GM23248 (cell line): ENCODE results near the gene FSIP1. TPM values are rescaled to one million over a fixed set of nuclear protein-coding genes. Genes with fewer than 3 reads are reported as not detected.

Experiments
- DNase-seq: peaks from one replicate; pipeline ENCODE4 v3.0.0-alpha.2; 2015
- H2AFZ ChIP-seq: fragments of 200-600 bp; sonication (generic); 2 replicates; pipeline ENCODE4 v1.6.1; 2016; ENCODE audit warnings: antibody characterized with exemption
- H3F3A ChIP-seq: fragments of 200-600 bp; sonication (generic); 2 replicates; pipeline ENCODE4 v1.6.1; 2016; ENCODE audit warnings: mild to moderate bottlenecking, antibody characterized with exemption, mixed run types; ENCODE audit not compliant: insufficient read depth
- H3K27ac ChIP-seq: fragments of 200-600 bp; sonication (generic); 2 replicates; pipeline ENCODE4 v1.5.1; 2016; ENCODE audit warnings: mild to moderate bottlenecking
- H3K27me3 ChIP-seq: fragments of 200-600 bp; sonication (generic); replicated peaks from 2 replicates; pipeline ENCODE4 v1.6.1; 2016; ENCODE audit warnings: mild to moderate bottlenecking; ENCODE audit not compliant: insufficient read depth
- H3K36me3 ChIP-seq: fragments of 200-600 bp; sonication (generic); 2 replicates; pipeline ENCODE4 v1.6.1; 2016; ENCODE audit warnings: low read depth, mild to moderate bottlenecking
- H3K4me1 ChIP-seq: fragments of 200-600 bp; sonication (generic); 2 replicates; pipeline ENCODE4 v1.6.1; 2016; ENCODE audit warnings: mild to moderate bottlenecking; ENCODE audit not compliant: insufficient read depth
- H3K4me2 ChIP-seq: fragments of 200-600 bp; sonication (generic); one replicate; pipeline ENCODE4 v1.6.1; 2016; ENCODE audit warnings: mild to moderate bottlenecking; ENCODE audit not compliant: unreplicated experiment
- H3K4me3 ChIP-seq: fragments of 200-600 bp; sonication (generic); 2 replicates; pipeline ENCODE4 v1.5.1; 2016; ENCODE audit warnings: mild to moderate bottlenecking
- H3K79me2 ChIP-seq: fragments of 200-600 bp; sonication (generic); 2 replicates; pipeline ENCODE4 v1.6.1; 2016; ENCODE audit warnings: mild to moderate bottlenecking; ENCODE audit not compliant: insufficient read depth
- H3K9ac ChIP-seq: fragments of 200-600 bp; sonication (generic); 2 replicates; pipeline ENCODE4 v1.6.1; 2016; ENCODE audit warnings: mild to moderate bottlenecking
- H3K9me2 ChIP-seq: fragments of 200-600 bp; sonication (generic); 2 replicates; pipeline ENCODE4 v1.6.1; 2016; ENCODE audit warnings: mixed run types, mild to moderate bottlenecking, moderate library complexity; ENCODE audit not compliant: insufficient read depth
- H3K9me3 ChIP-seq: fragments of 200-600 bp; sonication (generic); one replicate; pipeline ENCODE4 v1.6.1; 2017; ENCODE audit warnings: low read depth
- H4K20me1 ChIP-seq: fragments of 200-600 bp; sonication (generic); 2 replicates; pipeline ENCODE4 v1.6.0; 2016; ENCODE audit not compliant: insufficient read depth
- EZH2 ChIP-seq: fragments of 200-600 bp; sonication (generic); IDR thresholded peaks from 2 replicates; pipeline ENCODE4 v1.6.1; 2018; ENCODE audit warnings: antibody characterized with exemption, mild to moderate bottlenecking; ENCODE audit not compliant: insufficient read depth, poor library complexity, severe bottlenecking
- EZH2phosphoT487 ChIP-seq: fragments of 200-600 bp; sonication (generic); IDR thresholded peaks from 2 replicates; pipeline ENCODE4 v1.6.1; 2018; ENCODE audit warnings: antibody characterized with exemption, moderate library complexity, mild to moderate bottlenecking, low read depth; ENCODE audit not compliant: insufficient read depth
- WGBS, 2 experiments: methylation state at CpG; one replicate each; pipeline ENCODE4 v1.1.6; 2015 to 2017; ENCODE audit warnings: low lambda C conversion rate in 2 of 2, low coverage in 1 of 2; ENCODE audit errors: missing lambda C conversion rate in 2 of 2; 5-methylcytosine and 5-hydroxymethylcytosine counted together
- in situ Hi-C: fragments of 300-500 bp; cut with MboI; formaldehyde crosslinking; loops from 2 replicates; pipeline ENCODE4 v1.15.0; 2020
- polyA plus RNA-seq: library from polyadenylated mRNA; unstranded; fragments of >200 nt; fragmentation: Nextera tagmentation; extraction: Ambion mirVana; gene quantifications from 2 replicates; pipeline ENCODE4 v1.2.1, GENCODE V29; 2016
- total RNA-seq: library from RNA; depleted of rRNA; stranded (reverse); fragments of >200 nt; shearing (Covaris generic); gene quantifications from 2 replicates; pipeline ENCODE4 v1.2.3, GENCODE V29; 2014

Gene FSIP1
- total and polyA plus RNA-seq, 2 experiments from 2014 or later = 2.4 TPM

DNA sequence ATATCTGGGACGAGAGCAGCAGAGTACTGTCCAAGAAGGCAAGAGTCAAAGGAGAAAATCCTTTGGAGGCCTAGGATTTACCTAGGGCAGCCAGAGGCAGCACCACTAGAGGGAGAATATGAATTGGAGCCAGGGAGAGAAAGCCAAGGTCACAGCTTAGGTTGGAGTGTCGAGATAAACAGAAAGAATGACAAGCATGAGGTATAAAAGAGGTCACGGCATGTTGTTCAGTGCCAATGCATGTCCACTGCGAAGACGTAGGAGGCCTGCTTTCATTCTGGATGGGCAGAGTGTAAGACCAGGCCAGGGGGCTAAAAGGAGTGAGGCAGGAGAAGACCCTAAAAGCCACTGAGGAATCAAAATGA lies 154.5 kb downstream of the FSIP1 start:
- H3F3A ChIP-seq = peaks cover 22% of the 10 kb centered on the region
- no peaks in the 10 kb centered on the region for H3K27me3 ChIP-seq
- H3K27ac ChIP-seq = no peak overlapping the region
- no peak for TF ChIP-seq EZH2
- TF ChIP-seq EZH2phosphoT487 = no peak
- H4K20me1 ChIP-seq = no peaks in the 10 kb centered on the region
- WGBS, 2 experiments = 96 to 97% methylated on average over 5 of the region's 5 CpGs
- H2AFZ ChIP-seq = no peak overlapping the region
- H3K9ac ChIP-seq = no peak overlapping the region
- H3K4me2 ChIP-seq = no peak overlapping the region
- H3K4me3 ChIP-seq = no peak overlapping the region
- no peaks in the 10 kb centered on the region for H3K36me3 ChIP-seq
- no peak for DNase-seq
- no peaks in the 10 kb centered on the region for H3K79me2 ChIP-seq
- H3K9me2 ChIP-seq = no peaks in the 10 kb centered on the region
- peaks cover 50% of the 10 kb centered on the region for H3K4me1 ChIP-seq
- in situ Hi-C loops = no loop called here
- no peaks in the 10 kb centered on the region for H3K9me3 ChIP-seq

DNA sequence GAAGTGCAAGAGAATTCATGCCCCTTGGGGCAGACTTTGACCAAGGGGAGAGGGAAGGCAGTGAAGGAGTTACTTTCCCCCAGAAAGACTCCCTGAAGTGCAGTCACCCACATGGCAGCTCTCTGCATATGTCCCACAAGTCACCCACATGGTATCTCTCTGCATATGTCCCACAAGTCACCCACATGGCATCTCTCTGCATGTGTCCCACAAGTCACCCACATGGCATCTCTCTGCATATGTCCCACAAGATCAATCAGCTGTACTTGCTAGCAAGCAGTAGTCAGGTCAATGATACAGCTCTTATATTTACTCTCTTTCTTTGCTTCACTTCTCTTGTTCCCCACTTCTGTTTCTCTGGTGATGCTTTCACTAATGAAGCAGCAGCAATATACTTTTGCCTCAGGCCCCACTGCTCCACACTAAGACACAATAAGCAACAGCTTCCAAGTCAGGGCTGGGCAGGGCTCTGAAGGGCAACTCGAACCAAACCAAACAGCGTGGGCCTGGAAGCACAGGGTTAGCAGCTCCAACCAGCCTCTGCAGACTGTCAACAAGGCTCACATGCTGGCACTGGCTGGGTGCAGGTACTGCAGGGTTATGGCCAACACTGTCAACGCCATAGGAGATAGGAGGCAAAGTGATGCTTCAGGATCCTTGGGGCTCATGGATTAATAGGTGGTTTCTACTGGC lies 155.0 kb downstream of the FSIP1 start:
- peaks cover 50% of the 10 kb centered on the region for H3K4me1 ChIP-seq
- in situ Hi-C loops = no loop called here
- H3K4me2 ChIP-seq = no peak overlapping the region
- H3K9me3 ChIP-seq = no peaks in the 10 kb centered on the region
- no peaks in the 10 kb centered on the region for H3K36me3 ChIP-seq
- no peak for DNase-seq
- H3K27me3 ChIP-seq = no peaks in the 10 kb centered on the region
- H3K9ac ChIP-seq = no peak overlapping the region
- H2AFZ ChIP-seq = no peak overlapping the region
- H3K4me3 ChIP-seq = no peak overlapping the region
- no peak overlapping the region for H3K27ac ChIP-seq
- 92 to 96% methylated on average over 3 of the region's 3 CpGs for WGBS, 2 experiments
- no peaks in the 10 kb centered on the region for H3K9me2 ChIP-seq
- H4K20me1 ChIP-seq = no peaks in the 10 kb centered on the region
- TF ChIP-seq EZH2phosphoT487 = no peak
- TF ChIP-seq EZH2 = no peak
- H3F3A ChIP-seq = peaks cover 22% of the 10 kb centered on the region
- H3K79me2 ChIP-seq = no peaks in the 10 kb centered on the region

DNA sequence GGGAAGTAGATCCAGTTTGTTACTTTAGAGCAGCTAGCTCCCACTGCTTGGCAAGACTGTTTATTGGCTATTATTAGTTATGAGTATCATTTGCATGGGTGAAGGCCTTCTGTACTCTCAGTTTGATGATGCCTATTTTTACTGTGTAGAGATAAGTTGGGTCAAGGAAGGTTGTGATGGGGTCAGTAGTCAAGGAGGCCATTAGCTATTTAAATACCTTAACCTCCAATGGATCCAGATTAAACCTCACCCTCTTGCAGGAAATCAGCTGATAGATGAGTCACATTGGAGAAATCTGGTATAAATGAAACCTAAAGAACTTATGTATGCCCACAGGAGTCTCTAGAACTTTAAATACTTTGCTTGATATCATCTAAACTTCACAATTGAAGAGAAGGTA lies 156.8 kb downstream of the FSIP1 start:
- Histone ChIP-seq H3K9ac (no peak overlapping the region), H2AFZ (no peak overlapping the region), H3K9me3 (no peaks in the 10 kb centered on the region), H3K36me3 (no peaks in the 10 kb centered on the region), H3K9me2 (no peaks in the 10 kb centered on the region), H3K4me1 (peaks cover 38% of the 10 kb centered on the region), H3F3A (peaks cover 22% of the 10 kb centered on the region), H3K27me3 (no peaks in the 10 kb centered on the region), H3K4me3 (no peak overlapping the region), H3K27ac (peak overlapping the region; percentile 71; the same call in 1 of the 2 replicates), H4K20me1 (no peaks in the 10 kb centered on the region), H3K4me2 (peak overlapping the region; percentile 21), H3K79me2 (no peaks in the 10 kb centered on the region)
- in situ Hi-C loops = no loop called here
- peak; percentile 39 for DNase-seq
- TF ChIP-seq EZH2 (no peak), EZH2phosphoT487 (no peak)

DNA sequence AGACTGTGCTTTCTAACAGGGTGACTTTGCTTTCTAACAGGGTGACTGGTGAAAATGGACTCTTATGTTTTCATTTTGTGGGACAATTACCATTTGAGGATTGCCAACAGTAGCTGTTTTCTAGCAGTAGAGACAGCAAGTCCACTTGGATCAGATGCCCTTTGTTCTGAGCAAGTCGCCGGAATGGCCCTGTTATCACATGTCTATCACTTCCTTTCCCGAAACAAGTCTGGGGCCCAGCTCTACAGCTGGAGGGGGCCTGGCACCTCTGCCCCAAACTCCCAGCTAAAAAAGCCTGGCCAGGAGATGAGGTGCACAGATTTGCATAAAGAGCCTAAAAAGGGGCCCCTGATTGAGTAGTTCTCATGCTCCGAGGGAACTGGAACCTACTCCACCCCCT lies 157.2 kb downstream of the FSIP1 start:
- Histone ChIP-seq H3K36me3 (no peaks in the 10 kb centered on the region), H3K9me2 (no peaks in the 10 kb centered on the region), H4K20me1 (no peaks in the 10 kb centered on the region), H3K9ac (no peak overlapping the region), H3K27me3 (no peaks in the 10 kb centered on the region), H3F3A (peaks cover 22% of the 10 kb centered on the region), H3K79me2 (no peaks in the 10 kb centered on the region), H3K9me3 (no peaks in the 10 kb centered on the region), H3K27ac (peak overlapping the region; percentile 71), H2AFZ (no peak overlapping the region), H3K4me1 (peaks cover 37% of the 10 kb centered on the region), H3K4me2 (peak overlapping the region; percentile 21), H3K4me3 (no peak overlapping the region)
- 79 to 86% methylated on average over 4 of the region's 4 CpGs for WGBS, 2 experiments
- DNase-seq = no peak
- in situ Hi-C loops = no loop called here
- TF ChIP-seq EZH2phosphoT487 = no peak
- no peak for TF ChIP-seq EZH2
